GM12875 (cell line): Measurements from ENCODE around the gene DEFB129.

Experiments
- H3K4me3 ChIP-seq: one replicate; pipeline ENCODE4 v1.5.1; 2011; ENCODE audit warnings: low read depth, low read length, control low read depth
- CTCF ChIP-seq: IDR thresholded peaks from 2 replicates; pipeline ENCODE4 v1.5.1; 2011; ENCODE audit warnings: low read depth, mild to moderate bottlenecking, control low read depth, inconsistent platforms, low read length, moderate library complexity, borderline replicate concordance; ENCODE audit not compliant: insufficient read depth

Gene DEFB129

DNA sequence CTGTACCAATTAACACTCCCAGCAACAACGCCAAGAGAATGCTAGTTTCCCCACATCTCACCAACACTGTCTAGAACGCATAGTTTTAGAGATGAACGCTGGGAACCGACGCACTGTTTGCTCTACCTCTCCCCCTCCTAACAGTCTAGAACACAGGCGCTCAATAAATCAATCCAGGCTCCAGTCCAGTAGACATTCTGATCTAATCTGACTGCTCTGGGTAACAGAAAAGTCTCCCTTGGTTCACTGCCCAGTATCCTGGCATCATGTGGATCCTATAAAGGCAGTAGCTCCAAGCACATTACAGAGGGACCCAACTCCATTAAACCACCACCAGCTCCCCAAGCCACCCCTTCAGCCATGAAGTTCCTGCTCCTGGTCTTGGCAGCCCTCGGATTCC lies 30.4 kb downstream of the DEFB129 start, which contains the start of gene DEFB132:
Gene DEFB132, plus strand, starts transcription at position 306 of the 400 bp plus-strand sequence. Its CDS starts 55 bp downstream, at position 361.
- TF ChIP-seq CTCF = no peak
- H3K4me3 ChIP-seq = no peak within 1 kb of the TSS

GRCh38 chr20:258269-258858 lies 31.3 kb downstream of the DEFB129 start:
- H3K4me3 ChIP-seq = no peak overlapping the region
- no peak for TF ChIP-seq CTCF

GRCh38 chr20:258963-259362 lies 31.9 kb downstream of the DEFB129 start:
- peak; percentile 21; the same call in 1 of the 2 replicates for TF ChIP-seq CTCF
- H3K4me3 ChIP-seq = no peak overlapping the region

- no peak for TF ChIP-seq CTCF
- no peak overlapping the region for H3K4me3 ChIP-seq
These were observed 32.9 kb downstream of the DEFB129 start for GRCh38 chr20:259981-260380.

DNA sequence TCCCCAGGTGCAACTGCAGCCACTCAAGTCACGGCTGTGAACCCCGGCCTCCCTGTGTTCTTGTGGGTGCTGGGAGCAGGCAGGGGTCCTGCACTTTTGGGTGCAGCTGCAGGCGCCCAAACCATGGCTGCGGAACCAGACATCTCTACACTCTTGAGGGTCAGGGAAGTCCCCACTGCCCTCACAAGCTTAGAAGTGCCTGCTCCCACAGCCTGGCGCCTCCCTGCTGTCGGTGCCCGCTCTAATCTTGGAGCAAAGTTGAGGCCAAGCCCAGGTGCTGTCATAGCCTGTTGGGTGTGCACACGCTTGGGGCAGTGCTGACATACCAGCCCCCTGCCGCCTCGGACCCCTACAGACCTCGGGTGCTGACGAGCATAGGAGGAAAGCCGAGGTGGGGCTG lies 36.6 kb downstream of the DEFB129 start:
- no peak overlapping the region for H3K4me3 ChIP-seq
- no peak for TF ChIP-seq CTCF

DNA sequence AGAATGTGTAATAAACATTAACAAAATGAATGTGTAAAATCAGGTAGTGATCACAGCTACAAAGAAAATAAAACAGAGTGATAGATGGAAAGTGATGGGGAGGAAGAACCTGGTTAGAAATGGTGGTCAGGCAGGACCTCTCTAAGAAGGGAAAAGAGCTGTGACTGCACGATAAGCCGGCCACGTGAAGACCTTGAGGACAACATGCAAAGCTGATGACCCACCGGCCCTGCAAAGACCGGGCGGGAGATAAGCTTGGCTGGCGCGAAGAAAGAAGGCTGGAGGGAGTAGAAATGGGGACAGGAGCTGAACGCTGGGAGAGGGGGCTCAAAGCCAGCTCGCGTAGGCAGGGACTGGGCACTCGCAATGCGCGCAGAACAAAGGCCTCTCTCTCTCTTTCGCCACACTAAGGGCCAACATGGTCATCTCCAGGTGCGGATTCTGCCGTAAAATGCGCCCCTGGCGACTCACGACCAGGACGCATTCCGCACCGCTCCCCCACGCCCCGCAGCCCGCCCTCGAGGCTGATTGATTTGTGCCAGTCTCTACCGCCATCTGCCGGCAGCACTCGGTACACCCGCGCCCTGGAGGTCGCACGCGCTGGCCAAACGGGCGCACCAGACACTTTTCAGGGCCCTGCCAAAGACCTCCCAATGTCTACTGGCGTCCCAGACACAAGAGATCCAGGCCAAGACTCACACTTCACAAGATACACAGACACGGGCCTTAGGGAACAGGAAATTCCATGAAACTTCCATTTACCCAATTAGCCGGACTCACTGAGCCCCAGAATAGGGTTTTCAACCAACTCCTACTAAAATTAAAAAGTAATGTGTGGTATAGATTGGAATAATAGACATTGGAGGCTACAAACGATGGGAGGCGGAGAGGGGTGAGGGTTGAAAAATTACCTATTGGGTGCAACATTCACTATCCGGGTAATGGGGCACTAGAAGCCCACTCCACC lies 39.8 kb downstream of the DEFB129 start:
- peak; percentile 98 for TF ChIP-seq CTCF
- peak overlapping the region; percentile 54 for H3K4me3 ChIP-seq
